Activated T-helper 1 cell treated with Interleukin-2 at 50 U/mL for 16 hours (primary cell): ENCODE results near the gene STX4.
A peak's percentile ranks its signal among the peaks of the same experiment; 100 is the strongest.
"Not testable (repeated sequence)": the region's sequence is repeated elsewhere in the genome, so short reads cannot be mapped to it uniquely, and the experiment has no call there.

Experiments
- DNase-seq: peaks from one replicate; pipeline ENCODE4 v3.0.0-alpha.2; 2020; ENCODE audit warnings: low read depth

STX4 gene

GRCh38 chr16:30998852-30999761 is 34.3 kb upstream of the STX4 start:
- no peak for DNase-seq

DNA sequence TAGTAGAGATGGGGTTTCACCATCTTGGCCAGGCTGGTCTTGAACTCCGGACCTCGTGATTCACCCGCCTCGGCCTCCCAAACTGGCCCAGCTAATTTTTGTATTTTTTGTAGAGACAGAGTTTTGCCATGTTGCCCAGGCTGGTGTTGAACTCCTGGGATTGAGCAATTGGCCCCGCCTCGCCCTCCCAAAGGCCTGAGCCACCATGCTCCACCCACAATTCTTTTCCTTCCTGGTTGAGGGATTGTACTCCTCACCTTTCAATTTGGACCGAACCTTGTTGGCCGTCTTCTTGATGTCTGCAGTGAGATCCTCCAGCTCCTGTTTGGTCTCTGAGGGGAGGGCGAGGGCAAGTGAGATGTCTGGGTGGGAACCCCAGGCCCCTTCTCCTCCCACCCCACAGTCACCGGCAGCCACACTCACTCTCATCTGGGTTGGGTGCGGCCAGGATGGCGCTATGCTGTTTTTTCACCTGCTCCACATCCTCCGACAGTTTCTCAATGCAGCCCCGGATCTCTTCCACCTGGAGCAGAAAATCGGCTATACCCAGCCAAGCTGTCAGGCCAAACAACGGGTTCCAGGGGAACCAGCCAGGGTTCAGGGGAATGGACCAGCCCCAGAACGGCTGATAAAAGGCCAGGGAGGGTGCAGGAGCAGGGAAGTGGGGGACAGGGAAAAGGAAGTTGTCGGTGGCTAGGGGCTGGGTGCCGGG is 32.5 kb upstream of the STX4 start:
- DNase-seq, result no peak

DNA sequence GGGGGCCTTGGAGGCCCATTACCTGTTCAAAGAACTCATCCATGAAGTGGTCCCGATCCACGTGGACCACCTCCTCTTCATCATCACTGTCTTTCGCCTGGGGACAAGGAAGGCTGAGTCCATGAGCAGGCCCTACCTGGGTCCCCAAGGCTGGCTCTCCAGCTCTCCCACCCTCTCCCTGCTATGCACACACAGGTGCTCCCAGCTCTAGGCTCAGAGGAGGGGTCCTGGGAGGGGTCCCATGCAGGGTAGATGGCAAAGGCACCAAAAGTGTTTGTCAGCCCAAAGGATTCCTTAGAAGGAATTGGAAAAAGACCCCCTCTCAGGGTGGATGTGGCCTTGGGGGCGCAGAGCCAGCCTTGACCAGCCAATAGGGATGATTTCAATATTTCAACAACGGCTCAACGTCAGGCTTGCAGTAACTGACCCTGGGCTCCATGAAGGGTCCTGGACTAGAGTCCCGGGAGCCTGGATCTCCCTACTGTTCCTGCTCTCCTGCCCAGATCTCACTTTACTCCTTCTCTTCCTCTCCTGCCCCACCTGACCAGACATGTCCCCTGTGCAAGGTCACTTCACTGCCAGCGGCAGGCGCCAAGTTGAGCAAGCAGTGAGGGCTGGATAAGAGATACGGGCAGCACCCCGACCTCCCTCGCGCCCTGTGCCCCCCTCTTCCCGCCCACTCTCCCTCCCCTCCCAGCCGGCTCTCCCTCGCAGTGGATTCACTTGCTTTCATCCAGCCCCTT is 31.7 kb upstream of the STX4 start:
- no peak for DNase-seq

DNA sequence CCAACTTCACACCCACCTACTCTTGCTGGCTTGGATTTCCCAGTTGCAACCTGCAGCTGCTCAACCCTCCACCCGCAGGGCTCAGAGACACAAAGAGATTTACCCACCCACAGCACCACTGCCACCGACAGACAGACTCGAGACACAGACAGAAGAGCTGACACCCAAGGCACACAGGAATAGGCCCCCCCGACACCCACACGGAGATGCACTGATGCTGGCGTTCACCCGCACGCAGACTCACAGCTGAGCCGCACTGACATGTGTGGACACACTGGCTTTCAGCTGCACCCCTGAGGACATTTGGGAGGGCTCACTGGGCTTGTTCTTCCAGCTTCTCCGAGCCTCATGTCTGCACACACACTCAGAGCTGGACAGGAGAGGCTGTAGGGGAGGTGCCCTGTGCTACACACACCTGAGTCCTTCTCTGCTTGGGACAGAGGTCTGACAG is 31.1 kb upstream of the STX4 start:
- no peak for DNase-seq

DNA sequence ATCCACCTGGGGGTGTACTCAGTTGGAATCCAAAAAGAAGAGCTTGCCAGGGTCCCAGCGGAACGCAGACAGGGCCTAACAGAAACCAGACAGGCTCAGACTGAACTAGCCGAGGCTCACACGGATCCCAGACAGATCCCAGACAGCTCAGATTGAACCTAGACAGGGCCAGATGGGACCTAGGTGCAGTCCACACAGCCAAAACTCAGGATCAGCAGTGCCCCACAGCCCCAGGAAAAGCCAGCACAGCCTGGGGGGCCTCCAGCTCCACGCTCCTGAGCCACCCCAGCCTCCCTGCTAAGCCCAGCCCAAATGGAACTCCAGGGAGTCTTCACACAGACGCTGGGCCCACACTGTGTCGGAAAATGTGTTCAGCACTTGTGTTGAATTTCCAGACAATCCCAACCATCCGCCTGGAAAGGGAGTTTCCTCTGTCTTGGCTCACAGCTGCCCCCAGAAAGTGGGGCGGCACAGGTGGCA is 30.5 kb upstream of the STX4 start:
- DNase-seq, result no peak

- DNase-seq, result no peak
Measured at GRCh38 chr16:31003744-31004143, 29.6 kb upstream of the STX4 start.

GRCh38 chr16:31004658-31005057 is 28.7 kb upstream of the STX4 start:
- no peak for DNase-seq

GRCh38 chr16:31005350-31006085 is 27.8 kb upstream of the STX4 start:
- no peak for DNase-seq

GRCh38 chr16:31006086-31006385 is 27.3 kb upstream of the STX4 start:
- DNase-seq, result no peak

GRCh38 chr16:31006589-31006988 is 26.8 kb upstream of the STX4 start:
- no peak for DNase-seq

GRCh38 chr16:31007684-31008083 is 25.7 kb upstream of the STX4 start:
- DNase-seq, result no peak

DNA sequence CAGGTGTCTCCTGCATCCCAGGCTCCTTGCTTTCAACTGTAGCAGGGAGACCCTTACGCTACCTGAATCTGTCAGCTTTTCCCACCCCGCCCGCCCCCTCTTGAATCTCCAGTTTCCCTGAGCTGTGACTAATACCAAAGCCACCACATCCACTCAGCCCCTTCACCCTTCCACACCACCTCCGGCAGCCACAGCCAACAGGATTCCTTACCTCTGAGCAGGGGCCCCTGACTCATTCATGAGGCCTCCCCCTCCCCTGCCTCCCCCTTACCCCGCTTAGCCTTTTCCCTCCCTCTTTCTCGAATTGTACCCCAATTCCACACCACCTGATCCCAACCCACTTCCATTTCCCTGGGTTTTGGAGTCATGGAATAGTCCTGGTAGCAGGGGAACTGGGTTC is 25.2 kb upstream of the STX4 start:
- DNase-seq, result no peak

- no peak for DNase-seq
Measured at GRCh38 chr16:31008551-31008950, 24.8 kb upstream of the STX4 start.

GRCh38 chr16:31009120-31009519 is 24.2 kb upstream of the STX4 start:
- no peak for DNase-seq

DNA sequence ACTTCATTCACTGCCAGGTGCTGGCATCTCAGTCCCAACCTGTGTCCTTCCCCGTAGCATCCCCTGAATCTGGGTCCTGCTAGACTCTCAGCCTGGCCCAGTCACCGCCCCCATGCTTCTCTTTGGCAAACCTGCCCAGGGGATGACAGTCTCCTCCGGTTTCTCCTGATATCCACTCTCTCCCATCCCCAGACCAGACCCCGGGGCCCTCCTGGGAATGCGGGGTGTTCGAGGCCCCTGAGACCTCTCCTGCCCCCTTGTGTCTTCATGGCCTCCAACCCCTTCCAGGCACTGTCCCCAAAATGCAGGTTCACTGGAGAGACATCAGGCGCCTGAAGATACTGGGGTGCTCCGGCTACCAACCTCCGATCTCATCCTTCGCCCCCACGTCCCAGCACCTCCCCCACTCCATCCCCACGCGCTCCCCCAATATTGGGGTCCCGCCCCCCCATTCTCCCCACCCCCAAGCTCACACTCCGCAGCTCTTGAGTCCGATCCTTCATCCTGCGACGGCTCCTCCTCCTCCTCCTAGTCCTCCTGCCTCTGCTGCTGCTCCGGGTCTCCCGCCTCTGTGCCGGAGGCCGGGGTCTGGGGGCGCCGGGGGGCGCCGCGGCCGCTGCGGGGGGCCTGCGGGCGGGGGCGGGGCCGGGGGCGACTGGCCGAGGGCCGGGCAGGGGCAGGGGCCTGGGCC is 23.3 kb upstream of the STX4 start:
- DNase-seq, result no peak

DNA sequence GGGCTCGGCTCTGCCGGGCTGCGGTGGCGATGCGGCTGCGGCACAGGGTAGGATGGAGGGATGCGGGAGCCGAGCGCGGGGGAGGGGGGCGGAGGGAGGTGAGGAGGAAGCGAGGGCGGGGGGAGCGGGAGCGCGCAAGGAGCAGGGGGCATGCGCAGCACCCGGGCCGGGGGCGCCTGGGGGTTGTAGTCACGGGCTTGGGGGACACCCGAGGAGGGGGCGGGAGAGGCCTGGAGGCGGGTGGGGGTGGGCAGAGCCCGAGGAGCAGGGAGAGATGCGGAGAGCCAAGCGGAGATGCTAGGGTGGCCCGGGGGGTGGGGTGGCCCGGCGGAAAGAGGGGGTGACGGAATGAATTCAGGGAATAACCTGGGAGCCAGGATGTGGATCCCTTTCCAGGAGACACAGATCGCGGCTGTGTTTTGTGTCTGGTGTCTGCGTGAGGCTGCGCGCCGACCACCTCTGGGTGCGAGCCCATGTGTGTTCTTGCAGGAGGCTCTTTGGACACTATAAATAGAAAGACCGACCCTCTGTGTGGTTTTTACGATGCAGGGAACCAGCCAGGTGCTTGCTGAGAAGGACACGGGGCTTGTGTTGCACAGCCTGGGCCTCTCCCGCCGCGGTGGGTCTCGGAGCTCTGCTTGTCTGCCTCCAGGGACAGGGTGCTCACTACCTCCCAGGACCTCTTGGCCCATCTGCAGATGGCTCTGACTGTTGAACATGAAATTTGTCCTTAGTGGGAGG is 22.6 kb upstream of the STX4 start, which contains the start of gene STX1B:
STX1B (minus strand) TSS at position 54 of the 741 bp plus-strand sequence. CDS start 242 bp downstream, outside the sequence.
- DNase-seq, result peak; percentile 43

- not testable (repeated sequence) for DNase-seq
Measured at GRCh38 chr16:31011815-31012214, 21.5 kb upstream of the STX4 start.

GRCh38 chr16:31013292-31013691 is 20.1 kb upstream of the STX4 start:
- not testable (repeated sequence) for DNase-seq

DNA sequence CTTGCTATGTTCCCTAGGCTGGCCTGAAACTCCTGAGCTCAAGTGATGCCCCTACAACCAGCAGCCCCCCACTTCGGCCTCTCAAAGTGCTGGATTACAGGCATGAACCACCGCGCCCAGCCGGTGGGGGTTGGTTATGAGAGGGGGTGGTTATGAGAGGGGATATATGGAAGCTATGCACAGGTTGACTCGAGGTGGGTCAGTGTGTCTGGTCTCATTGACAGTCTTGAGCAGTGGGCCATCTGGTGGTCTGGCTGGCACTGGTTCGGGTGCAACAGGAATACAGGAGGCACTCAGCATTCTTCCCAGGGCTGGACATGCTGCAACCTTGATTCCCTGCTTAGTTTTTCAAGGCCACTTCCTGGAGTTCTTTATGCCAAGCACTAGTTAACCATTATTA is 17.3 kb upstream of the STX4 start:
- DNase-seq, result no peak

GRCh38 chr16:31017756-31018155 is 15.6 kb upstream of the STX4 start:
- not testable (repeated sequence) for DNase-seq
